GM19193 (cell line): Measurements from ENCODE around the gene STRA6.

Experiments
- POLR2A ChIP-seq: IDR thresholded peaks from 4 replicates; pipeline ENCODE4 v1.6.1; 2011; ENCODE audit not compliant: insufficient read depth, insufficient read length; ENCODE audit errors: extremely low read depth

Gene STRA6

DNA sequence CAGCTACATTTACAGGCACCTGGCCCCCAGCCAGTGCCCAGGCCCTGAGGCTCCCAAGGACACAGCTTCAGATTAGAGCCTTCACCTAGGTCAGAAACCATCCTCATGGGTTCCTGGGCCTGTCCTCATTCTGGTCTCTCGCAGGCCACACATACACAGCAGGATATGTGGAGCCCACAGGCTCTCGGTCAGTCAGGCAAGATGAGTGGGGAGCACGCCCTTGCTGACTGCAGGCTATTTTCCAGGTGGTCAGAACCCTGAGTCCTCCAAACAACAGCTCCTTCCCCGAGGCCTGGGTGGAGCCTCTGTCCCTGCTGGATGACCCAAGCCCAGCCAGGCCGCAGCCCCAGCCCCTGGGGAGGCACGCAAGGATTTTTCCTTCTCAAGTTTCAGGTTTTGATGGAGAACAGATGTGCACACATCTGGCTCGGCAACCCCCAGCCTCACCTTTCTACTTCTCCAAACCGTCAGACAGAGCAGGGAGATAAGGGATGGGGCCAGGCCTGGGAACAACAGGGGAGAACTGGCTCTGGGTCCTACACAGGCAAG, 1.6 kb downstream of the STRA6 start:
- TF ChIP-seq POLR2A, result no peak

DNA sequence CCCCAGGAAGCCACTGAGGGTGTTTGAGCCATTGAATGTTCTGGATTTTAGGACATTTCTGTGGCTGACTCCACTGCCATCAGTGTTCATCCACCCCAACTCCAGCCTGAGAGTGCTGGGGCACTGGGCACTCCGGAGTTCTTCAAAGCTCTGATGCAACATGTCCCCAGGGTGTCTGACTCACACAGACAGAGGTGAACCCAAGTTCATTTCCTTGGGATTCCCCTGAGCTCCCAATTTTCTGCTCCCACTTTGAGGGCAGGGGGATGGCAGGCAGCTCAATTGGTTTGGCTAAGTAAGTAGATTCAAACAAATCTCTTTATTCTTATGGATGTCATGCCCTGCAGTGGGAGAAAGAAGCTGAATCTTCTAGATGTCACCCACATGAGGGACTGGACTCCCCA, 2.2 kb downstream of the STRA6 start:
- TF ChIP-seq POLR2A, result no peak

DNA sequence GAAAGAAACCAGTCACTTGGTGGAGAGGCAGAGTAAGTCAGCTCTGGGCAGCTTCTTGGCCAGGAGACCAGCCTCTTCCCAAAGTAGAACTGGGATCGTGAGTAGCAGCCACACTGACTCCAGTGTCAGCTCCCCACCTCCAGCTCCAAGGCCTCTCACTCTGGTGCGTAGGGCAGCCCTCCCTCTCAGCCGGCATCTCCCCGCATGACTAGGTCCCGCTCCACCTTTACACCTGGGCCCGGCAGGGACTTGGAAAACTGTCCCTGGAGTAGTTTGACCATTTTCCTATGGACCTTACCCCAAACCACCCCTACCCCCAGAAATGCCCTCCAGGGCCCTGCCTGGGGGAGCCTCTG, 3.3 kb downstream of the STRA6 start:
- TF ChIP-seq POLR2A, result no peak

DNA sequence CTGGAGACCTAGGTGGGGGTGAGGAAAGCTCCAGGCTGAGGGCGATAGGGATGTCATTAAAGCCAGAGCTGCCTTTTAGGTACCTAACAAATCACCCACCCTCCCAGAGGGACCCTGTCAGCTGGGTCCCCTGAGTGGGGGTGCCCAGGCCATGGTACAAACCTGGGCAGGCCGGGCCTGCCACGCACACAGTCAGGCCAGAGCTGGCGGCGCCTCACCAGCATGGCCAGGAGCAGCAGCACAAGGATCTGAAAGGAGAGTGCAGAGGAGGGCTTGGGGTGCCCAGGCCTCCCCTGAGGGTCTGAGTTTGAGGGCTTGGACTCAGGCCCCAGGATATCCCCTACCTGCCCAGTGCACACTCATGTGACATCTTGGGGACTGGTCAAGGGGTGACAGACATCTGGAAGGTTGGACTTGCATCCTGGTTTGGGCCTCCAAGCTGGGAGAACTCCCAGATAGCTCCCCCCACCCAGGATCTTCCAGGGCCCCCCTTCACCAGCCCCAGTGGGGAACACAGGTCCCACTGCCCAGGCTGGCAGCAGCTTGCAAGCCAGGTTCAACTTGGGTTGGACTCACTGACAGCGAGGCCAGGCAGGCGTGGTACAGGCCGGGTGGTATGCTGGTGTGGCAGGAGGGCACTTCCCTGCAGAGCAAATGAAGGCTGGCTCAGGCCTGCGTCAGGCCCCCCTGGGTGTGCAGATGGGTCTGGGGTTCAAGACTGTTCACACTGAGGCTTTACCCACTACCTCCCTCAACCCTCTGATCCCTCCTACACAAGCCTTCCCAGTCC, 5.2 kb downstream of the STRA6 start:
- no peak for TF ChIP-seq POLR2A

DNA sequence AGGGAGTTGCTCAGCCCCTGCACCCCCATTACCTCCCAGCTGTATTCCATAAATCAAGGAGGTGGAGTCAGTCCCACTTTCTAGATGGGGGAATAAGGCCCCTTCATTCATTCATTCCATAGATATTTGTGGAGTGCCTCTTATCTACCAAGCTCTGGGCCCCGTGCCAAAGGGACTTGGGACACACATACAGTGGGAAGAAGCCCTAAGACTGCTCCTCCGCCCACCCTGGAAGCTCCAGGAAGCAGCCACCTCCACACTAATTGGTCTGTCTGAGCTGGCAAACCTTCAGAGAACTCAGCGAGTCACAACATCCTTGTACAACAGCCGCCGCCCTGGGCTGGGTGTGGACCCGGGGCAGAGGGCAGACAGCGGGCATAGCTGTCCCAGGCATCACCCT, 6.4 kb downstream of the STRA6 start:
- no peak for TF ChIP-seq POLR2A

DNA sequence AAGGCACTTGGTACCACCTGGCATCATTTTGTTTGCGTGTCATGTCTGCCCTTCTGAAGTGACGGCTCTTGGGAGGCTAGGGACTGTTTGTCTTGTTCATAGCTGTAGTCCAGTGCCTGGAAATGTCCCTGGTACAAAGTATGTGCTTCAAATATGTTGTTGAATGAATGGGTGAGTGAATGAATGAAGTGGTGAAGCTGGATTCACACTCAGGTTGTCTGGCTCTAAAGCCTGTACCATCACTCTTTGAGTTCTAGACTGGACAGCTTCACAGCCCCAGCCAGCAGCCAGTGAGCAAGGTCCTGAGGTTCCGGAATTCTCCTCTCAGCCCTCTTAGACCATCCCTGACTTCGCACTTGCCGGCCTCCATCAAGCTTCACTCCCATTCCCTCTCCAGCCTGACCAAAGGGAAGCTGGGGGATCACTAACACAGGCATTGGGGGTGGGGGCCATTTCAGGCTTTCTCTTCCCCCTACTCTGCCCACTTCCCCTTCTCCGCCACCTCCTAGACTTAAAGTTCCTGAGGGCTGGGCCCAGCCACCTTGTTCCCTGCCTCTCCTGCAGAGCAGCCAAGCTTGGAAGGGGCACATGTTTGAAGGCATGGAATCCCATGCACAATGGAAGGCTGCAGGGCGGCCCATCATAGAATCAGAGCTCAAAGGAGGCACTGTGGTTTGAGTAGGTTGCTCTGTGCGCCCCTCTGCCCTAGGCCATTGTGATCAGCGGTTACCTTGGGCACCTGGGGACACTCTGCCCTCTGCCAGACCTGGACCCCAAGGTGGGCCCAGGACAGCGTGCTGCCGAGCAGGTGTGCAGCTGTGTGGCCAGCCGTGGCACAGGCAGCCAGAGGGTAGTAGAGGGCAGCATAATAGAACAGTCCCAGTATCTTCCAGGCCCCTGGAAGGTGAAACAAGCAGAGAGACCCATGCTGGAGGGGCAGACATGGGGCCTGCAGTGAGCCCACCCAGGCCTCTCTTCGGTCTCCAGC, 7.7 kb downstream of the STRA6 start:
- TF ChIP-seq POLR2A, result no peak

DNA sequence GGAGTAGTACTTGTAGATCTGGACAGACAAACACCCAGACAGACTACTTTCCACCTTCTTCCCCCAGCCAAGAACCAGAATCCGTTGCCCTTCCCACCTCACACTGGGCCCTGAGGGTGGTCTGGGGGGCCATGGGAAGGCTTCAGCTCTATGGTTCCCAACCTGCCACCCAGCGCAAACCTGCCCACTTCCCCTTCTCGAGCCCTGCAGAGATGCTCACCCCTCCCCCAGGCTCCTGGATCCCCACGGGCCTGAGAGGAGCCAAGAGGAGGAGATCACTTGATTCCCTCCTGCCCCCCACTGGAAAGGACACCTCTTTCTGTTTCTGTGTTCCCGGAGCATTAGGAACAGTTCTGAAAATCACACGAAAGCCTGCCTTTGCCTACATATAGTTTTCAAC, 8.7 kb downstream of the STRA6 start:
- TF ChIP-seq POLR2A, result no peak

DNA sequence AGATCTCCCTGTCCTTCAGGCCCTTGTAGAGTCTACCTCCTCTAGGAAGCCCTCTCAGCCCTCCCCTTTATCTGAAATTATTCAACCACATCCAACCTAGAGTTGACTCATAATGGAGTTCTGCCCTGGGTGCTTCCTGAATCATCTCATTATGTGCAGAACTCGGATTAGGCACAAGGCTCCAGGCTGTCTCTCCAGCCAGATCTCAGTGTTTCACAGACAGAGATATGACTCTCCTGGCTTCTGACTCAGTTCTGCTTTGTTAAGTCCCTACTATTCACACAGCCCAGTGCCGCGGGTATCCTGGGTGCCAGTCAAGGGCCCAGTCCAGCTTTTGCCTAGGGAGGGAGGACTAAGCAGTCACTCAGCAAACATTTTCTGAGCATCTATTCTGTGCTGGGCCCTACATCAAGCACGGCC, 9.3 kb downstream of the STRA6 start:
- no peak for TF ChIP-seq POLR2A

DNA sequence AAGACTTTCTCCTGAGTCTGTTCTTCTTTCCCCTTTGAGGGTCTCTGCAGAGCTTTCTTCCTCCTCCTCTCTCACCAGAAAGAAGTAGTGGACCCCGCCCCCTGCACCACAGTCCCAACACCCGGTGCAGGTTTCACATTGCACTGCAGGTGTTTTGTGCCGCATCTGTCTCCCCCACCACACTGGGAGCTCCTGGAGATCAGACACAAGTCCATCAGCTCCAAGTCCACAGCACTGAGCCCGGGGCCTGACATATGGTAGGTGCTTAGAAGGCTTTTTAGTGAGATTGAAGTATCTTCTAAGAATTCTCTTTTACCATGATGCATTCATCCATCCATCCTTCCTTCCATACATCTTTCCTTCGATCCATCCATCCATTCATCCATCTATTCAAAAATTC, 9.8 kb downstream of the STRA6 start:
- no peak for TF ChIP-seq POLR2A

DNA sequence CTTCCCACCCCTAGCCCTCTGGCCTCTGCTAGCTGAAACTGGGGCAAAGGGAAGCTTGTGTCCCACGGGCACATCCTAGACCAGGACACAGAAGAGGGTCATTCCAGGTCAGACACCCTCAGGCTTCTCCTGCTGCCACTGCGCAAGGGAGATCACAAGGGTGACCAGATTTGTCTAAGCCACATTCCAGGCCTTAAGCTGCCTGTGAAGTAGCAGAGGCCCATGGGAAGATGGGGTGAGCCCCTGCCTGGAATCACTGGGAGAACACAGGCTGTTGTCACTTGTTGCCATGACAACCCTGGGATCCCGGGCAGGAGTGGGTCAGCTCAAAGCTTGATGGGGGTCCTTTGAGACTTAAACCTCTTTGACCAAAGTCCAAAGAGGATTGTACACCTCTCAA, 10.8 kb downstream of the STRA6 start:
- TF ChIP-seq POLR2A, result no peak

DNA sequence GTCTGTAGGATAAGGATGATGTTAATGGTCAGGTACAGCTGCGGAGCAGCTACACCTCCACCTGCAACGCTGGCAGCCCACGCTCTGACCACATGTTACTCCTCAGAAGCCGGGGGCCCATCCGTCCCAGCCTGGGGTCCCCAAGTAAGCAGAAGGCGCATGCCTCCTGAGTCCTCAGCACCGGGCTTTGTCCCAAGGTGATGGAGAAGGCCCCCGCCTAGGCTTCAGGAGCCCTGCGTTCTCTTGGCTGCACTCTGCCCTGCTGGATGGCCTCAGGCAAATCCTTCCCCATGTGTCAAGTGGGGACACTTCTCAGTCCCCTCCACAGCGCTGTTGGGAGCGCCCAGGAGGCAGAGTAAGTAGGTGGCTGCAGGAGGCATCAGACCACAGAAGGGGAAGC, 14.4 kb downstream of the STRA6 start:
- TF ChIP-seq POLR2A, result no peak

DNA sequence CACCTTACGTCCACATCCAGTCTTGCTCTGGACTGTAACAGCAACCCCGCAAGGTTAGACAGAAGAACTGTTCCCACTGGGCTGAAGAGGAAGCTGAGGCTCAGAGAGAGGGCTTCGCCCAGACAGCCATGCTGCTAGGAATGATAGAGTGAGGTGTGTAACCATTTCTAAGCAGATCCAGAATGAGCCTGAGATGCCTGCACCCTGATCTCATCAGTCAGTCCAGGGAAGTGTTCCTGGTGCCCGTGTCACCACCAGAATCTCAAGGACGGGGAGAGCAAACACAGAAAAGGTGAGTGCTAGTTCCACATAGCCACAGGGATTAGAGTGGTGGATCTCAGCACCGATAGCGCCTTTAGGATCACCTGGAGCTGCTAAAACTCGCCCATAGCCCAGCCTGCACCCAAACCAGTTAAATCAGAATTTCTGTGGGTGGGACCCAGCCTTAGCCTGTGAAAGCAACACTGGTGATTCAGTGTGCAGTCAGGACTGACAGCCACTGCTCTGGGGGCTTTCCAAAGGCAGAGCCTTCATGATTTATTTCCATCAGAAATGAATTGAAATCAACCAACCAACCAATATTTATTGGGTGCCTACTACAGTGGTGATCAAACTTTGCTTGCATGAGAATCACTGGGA, 16.8 kb downstream of the STRA6 start:
- no peak for TF ChIP-seq POLR2A

DNA sequence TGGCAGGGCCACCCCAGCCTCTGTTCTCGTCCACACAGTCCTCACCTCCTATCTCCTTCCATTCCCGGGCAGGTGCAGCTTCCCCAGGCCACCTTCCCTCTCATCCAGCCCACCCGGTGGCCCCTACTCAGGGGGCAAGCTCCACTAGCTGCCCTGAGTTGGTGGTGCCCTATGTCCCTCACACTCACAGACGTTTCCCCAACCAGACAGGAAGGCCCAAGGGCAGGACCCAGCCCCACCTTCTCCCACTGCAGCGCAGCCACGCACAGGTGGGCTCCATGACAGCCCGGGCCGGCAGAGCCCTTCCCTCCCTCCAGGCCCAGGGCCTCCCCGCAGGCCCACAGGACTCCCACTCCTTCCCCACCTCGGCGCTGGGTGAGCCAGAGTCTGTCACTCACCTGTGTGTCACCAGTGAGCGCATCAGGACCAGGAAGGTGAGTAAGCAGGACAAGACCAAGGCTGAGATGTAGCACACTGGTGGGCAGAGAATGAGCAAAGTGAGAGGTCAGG, 17.9 kb downstream of the STRA6 start:
- TF ChIP-seq POLR2A, result no peak

DNA sequence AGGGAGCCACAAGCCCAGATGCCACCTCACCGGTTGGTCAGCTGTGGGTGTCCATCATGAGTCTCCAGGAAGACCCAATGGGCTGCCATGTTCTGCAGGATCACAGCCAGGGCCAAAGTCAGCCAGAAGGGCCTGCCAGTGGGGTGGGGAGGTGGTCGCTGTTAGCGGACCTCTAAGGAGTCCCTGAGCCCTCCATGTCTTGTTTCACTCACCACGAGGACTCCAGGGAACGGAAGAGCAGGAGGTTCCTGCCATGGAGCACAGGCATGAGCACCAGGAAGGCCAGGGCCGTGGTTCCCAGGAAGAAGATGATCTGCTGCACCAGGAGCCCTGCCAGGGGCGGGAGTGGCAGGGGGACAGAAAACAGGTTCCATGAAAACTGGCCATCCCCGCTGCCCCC, 20.5 kb downstream of the STRA6 start:
- no peak for TF ChIP-seq POLR2A

DNA sequence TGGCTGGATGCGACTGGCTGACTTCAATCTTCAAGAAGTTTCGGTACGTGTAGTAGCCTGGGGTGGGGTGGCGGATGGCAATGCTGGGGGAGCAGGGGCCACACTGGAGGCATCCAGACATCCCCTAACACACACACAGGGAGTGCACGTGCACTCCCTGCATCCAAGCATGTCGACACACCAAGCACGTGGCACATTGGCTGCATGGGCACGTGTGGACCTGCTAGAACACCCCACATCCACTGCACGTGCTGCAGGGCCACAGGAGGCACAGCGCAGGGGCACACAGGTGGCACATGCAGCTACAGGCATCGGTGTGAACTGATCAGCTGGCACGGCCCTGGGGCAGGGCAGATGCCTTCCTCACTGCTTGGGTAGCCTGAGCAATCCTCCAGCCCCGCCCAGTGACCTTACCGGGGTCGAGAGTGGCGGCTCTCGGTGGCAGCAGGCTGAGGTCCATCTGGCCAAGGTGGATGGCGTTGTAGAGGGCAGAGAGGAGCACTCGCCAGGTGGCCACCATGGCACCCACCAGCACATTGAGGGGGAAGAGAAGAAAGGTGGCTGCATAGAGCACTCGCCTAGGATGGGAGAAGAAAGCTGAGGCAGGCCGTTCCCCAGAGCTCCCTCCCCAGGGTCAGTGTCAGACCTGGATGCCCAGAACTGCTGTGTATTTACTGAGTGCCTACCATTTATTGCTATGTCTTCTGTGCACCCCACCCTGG, 21.5 kb downstream of the STRA6 start:
- no peak for TF ChIP-seq POLR2A
